Putamen (tissue), 1 donor: ENCODE measurements around the gene GRPR.
"Not testable (repeated sequence)": the region's sequence is repeated elsewhere in the genome, so short reads cannot be mapped to it uniquely, and the experiment has no call there.

Experiments used
- DNase-seq: peaks from one replicate; pipeline ENCODE4 v3.0.0-alpha.2; 2016; ENCODE audit warnings: low spot score

GRPR gene

GRCh38 chrX:16137416-16138107 lies 14.2 kb downstream of the GRPR start:
- DNase-seq = no peak

- no peak for DNase-seq
Observed at GRCh38 chrX:16138108-16138427, 14.7 kb downstream of the GRPR start.

- no peak for DNase-seq
Observed at GRCh38 chrX:16140448-16140847, 17.1 kb downstream of the GRPR start.

- DNase-seq = no peak
Observed at GRCh38 chrX:16140983-16141382, 17.6 kb downstream of the GRPR start.

- no peak for DNase-seq
Observed at GRCh38 chrX:16141422-16142245, 18.3 kb downstream of the GRPR start.

GRCh38 chrX:16142246-16142558 lies 18.8 kb downstream of the GRPR start:
- no peak for DNase-seq

GRCh38 chrX:16143968-16144367 lies 20.6 kb downstream of the GRPR start:
- no peak for DNase-seq

GRCh38 chrX:16144420-16144819 lies 21.1 kb downstream of the GRPR start:
- DNase-seq = no peak

- not testable (repeated sequence) for DNase-seq
Observed at GRCh38 chrX:16145093-16145492, 21.7 kb downstream of the GRPR start.

GRCh38 chrX:16145656-16146055 lies 22.3 kb downstream of the GRPR start:
- DNase-seq = no peak

- no peak for DNase-seq
Observed at GRCh38 chrX:16148896-16149295, 25.5 kb downstream of the GRPR start.

GRCh38 chrX:16155581-16156096 lies 32.3 kb downstream of the GRPR start:
- DNase-seq = no peak

GRCh38 chrX:16156692-16157331 lies 33.4 kb downstream of the GRPR start:
- DNase-seq = no peak

- no peak for DNase-seq
Observed at GRCh38 chrX:16160729-16161128, 37.4 kb downstream of the GRPR start.

GRCh38 chrX:16161173-16161572 lies 37.8 kb downstream of the GRPR start:
- DNase-seq = not testable (repeated sequence)

GRCh38 chrX:16162391-16162790 lies 39.0 kb downstream of the GRPR start:
- DNase-seq = no peak

GRCh38 chrX:16164748-16165147 lies 41.4 kb downstream of the GRPR start:
- no peak for DNase-seq

- no peak for DNase-seq
Observed at GRCh38 chrX:16167181-16167580, 43.8 kb downstream of the GRPR start, which contains the start of gene MAGEB17. Gene MAGEB17 (plus strand): TSS chrX:16167481. CDS start chrX:16170383, 2,902 bp downstream.

- no peak for DNase-seq
Observed at GRCh38 chrX:16171039-16171438, 47.7 kb downstream of the GRPR start.

GRCh38 chrX:16171944-16172343 lies 48.6 kb downstream of the GRPR start:
- no peak for DNase-seq

GRCh38 chrX:16172391-16172790 lies 49.0 kb downstream of the GRPR start:
- no peak for DNase-seq

GRCh38 chrX:16175329-16176061 lies 52.1 kb downstream of the GRPR start:
- DNase-seq = no peak
